Measurements from ENCODE around the gene HTR3C.

GRCh38 chr3:184097556-184097955 is 44.7 kb downstream of the HTR3C start:
- TF ChIP-seq CTCF (IDR thresholded peaks at IDR 0.05) (no peak), POLR2A (IDR thresholded peaks at IDR 0.05) (no peak)

All from lower leg skin (tissue), 3 donors.